ENCODE data around the gene DNAH1.

Gene DNAH1

GRCh38 chr3:52405601-52406110 lies 89.5 kb downstream of the DNAH1 start:
- DNase-seq, result no peak

DNA sequence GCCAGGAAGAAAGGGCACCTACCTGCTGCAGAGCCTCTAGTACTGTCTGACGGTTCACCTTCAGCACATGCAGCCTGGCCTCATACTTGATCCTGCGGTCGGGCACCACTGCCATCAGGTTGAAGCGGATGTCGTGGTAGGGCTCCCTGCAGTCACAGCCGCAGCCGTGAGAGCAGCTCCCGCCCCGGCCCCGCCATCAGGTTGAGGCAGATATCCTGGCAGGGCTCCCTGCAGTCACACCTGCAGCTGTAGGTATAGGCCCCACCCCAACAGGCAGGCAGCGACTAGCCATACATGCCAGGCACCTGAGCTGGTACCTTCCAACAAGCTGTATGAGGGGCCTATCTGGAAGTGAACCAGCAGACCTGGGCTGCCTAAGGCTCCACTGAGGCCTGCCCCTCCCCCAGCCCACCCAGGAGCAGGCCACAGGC lies 90.1 kb downstream of the DNAH1 start:
- DNase-seq, result no peak

- DNase-seq, result no peak
These were observed 90.8 kb downstream of the DNAH1 start for GRCh38 chr3:52406791-52407510.

GRCh38 chr3:52407779-52408178 lies 91.7 kb downstream of the DNAH1 start:
- no peak for DNase-seq

DNA sequence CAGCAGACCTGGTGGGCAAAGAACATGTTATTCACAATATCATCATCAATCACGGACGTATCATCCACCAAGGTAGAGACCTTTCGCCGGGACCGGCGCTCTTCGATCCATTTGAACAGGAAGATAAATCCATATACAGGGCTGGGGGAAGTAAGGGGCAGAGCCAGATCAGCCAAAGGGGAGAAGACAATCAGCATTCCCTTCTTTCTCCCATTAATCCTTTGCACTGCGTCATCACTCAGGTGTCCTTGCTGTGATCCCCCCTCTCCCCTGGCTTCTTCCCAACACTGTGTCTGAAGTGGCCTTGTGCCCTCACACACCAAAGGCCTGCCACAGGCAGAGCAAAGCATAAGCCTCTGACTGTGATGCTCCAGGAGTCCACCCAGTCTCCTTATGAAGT lies 92.3 kb downstream of the DNAH1 start:
- DNase-seq, result no peak

GRCh38 chr3:52415800-52416199 lies 99.7 kb downstream of the DNAH1 start:
- no peak for DNase-seq

DNA sequence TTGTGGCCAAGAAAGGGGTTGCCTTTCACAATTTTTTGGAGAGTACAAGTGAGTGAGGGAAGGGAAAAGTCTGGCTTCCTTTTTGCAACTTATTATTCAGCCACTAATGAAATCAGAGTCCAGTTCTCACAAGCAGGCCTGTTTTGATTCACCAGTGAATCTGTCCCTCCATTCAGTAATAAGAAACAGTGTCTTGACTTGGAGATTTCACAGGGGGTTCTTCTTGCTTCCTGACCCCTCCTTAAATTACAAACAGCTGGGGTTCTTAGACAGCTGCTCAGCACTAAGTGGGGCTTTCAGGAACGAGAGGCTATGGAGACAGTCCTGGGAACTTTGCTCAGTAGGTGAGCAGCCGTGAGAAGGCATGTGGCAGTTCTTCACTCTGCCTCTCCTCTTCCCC lies 104.3 kb downstream of the DNAH1 start:
- DNase-seq, result no peak

DNA sequence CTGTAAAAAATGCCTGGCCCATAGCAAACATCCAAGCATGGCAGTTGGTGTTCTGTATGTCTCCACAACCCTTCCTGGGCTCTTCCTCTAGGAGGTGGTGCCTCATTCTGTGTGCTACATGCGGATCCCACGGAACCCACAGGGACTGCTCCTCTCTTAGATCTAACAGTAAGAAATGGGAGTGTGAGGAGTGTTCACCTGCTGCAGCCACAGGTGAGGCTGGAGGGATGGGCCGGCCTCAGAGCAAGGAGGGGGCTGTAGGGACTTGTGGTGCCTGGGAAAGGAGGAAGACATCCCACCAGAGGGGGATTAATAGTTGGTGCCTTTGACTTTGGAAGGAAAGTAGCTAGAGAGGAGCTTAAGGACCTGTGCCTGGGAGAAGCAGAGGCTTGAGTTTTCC lies 106.5 kb downstream of the DNAH1 start:
- DNase-seq, result no peak

DNA sequence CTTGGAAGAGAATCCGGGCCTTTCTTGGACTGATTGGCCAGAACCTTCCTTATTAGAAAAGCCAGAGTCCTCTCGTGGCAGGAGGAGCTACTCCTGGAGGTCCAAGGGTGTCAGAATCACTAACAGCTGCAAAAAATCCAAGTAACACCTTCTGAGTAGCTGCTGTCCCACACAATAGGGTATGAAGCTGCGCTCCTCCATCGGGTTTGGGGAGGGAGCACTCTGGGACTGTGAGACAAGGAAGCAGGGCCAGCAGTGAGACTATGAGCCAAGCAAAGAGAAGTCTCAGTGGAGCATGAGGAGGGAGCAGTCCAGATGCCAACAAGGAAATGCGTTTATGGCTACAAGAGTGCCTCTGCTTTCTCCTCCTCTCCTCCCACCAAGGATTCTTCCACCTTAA lies 107.1 kb downstream of the DNAH1 start:
- DNase-seq, result no peak

- peak; percentile 76 for DNase-seq
These were observed 112.3 kb downstream of the DNAH1 start for GRCh38 chr3:52428151-52429005.

DNA sequence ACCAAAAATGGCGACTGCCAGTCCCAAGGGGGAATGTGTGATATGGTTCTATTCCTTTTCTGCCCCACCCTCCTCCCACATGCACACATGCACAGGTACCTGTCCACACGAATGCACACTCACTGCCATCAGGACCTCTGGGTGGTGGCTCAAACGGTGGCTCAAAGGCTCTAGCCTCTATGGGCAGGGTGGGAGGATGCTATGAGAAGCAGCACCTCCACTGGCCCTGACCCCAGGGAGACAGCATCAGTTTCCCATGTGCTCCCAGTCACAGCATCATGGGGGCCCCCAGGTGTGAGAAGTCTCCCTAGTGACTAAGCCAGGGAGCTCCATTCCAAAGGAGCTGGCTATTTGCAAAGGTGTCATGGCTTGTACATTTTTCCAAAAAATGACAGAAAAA lies 112.9 kb downstream of the DNAH1 start:
- DNase-seq, result no peak

- DNase-seq, result peak; percentile 14
These were observed 113.8 kb downstream of the DNAH1 start for GRCh38 chr3:52429779-52430415.

DNA sequence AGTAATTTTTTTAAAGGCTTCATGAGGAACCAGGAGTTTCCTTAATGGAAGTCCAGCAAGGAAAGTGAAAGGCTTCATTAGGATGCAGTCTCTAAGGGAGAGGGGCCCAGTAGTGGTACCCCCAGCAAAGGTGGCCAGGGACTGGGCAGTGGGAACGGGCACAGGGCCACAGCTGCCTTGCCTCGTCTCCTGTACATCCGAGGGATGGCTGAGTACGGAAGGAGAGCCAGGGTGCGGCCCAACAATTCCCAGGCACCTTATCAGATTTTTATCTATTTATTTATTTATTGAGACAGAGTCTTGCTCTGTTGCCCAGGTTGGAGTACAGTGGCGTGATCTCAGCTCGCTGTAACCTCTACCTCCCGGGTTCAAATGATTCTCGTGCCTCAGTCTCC lies 114.3 kb downstream of the DNAH1 start:
- no peak for DNase-seq

DNA sequence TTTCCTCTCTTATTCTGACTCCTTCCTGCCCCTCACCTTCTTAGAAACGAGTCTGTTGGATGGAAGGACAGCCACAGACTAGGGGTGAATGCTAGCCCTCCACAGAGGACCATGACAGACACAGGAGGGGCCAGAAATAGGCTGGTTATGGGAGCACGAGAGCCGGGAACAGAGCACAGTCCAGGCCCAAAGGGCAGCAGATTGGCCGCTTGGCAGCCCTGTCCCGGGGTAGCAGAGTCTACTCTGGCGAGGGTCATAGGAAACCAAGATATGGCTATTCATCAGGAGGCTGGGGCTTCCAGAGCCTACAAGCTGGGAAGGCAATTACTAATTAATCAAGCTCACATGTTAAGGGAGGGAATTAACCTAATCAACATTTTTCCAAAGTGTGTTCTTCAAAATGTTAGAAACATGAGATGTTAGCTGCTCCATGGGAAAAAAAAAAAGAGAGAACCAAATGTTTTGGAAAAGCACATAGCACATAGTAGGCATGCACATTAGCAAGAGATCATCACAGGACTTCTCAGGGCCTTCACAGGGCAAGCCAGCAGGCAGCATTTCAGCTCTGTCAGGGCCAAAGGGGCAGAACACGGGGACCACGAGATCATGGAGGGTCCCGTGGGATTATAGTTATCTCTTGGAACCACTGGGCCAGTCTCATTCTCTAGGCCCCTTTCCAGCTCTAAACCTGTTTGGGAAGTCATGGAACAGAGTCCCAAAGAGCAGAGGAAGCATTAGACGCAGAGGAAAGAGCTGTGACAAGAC lies 115.5 kb downstream of the DNAH1 start:
- no peak for DNase-seq

DNA sequence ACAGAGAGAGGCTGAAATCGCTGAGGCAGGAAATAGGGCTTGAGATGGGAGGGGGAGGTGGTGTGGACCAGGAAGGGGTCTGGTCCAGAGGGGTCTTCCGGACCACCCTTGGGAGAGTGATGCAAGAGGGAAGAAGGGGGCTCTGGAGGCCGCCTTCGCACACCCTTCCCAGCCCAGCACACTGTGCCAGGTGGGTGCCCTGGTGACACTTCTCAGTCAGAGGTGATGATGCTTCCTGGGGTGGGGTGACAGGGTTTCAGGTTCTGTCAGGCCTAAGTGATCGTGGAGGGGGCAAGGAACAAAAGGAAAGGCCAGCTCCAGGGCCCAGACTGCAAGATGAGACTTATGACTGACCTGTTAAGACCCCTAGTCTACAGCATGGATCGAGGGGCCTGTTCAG lies 116.1 kb downstream of the DNAH1 start:
- DNase-seq, result no peak

GRCh38 chr3:52432691-52433141 lies 116.6 kb downstream of the DNAH1 start:
- DNase-seq, result no peak

DNA sequence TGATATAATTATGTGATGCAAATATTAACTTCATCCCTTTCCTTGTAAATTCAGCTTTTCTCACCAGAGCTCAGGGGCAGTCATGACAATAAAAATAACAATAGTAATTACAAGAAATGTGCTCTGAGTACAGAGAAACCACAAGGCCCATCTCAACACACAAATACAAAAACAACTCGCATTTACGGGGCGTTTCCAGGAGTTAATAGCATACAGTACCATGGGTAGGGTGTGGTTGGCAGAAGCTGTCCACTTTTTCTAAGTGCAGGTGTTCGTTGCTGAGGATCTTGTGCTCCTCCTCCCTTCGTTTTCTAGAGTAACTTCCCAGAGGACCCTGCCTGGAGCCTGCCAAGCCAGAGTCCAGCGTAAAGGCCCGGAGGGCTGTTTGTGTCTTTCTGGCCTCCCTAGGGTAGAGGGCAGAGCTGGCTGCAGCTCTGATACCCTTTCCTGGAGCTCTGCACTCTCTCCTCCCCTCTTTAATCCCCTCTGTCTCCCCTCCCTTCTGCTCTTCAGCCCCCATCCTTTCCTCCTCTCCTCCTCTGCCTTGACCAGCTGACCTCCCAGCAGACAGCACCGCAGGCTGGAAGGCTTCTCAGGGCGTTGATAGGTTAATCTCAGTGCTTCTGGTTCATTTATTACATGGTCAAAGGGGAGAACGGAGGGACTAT lies 117.3 kb downstream of the DNAH1 start:
- DNase-seq, result no peak

- DNase-seq, result no peak
These were observed 117.9 kb downstream of the DNAH1 start for GRCh38 chr3:52433996-52434479.

- no peak for DNase-seq
These were observed 118.5 kb downstream of the DNAH1 start for GRCh38 chr3:52434491-52435115.

DNA sequence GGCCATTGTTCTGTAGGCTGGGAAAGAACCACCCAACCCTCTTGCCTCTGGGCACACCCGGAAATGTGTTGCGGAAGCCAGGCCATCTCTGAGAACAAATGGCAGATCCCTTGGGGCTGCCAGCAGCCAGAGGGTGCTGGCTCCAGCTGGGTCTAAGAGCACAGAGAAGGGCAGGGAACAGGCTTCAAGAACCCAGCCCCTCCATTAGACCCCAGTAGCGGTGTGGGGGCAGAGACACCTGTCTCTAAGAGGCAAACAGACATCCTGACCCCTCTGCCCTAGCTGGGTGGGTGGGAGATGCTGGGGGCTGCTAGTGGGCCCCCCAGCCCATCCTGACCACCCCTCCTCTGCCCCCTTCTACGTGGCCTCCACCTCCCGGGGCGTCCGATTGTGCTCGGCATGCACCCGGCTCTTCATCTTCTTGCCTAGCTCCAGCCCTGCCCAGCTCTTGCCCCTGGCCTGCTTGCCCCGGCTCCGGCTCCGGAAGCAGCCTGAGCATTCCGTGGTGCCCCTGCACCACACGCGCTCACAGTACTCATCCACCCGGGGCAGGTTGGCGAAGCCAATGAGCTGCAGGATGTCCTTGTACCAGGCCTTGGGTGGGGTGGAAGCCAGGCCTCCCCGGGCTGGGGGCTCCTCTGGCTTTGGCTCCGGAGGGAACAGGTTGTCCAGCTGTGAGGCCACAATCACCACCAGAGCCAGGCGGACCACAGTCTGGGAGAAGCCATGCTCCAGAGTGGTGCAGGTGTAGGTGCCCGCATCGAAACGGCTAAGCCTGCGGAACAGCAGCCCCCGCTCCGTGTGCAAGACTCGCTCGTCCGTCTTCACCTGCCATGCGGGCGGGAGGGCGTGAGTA lies 119.4 kb downstream of the DNAH1 start:
- no peak for DNase-seq

Measured in fibroblast of skin of abdomen (primary cell).